Stimulated activated CD8-positive, alpha-beta memory T cell treated with anti-CD3 and anti-CD28 coated beads, Interleukin-7, amount 100 ng/mL, for 4 hours (primary cell): ENCODE results near the gene COPE.

ENCODE experiments used
- DNase-seq, 2 donors: peaks; one replicate each; pipeline ENCODE4 v3.0.0-alpha.2; 2020; ENCODE audit warnings: low read depth in 2 of 2

The COPE gene

GRCh38 chr19:18895038-18895823 lies 24.0 kb downstream of the COPE start:
- no peak for DNase-seq

- no peak for DNase-seq
These were observed 24.7 kb downstream of the COPE start for GRCh38 chr19:18894254-18895037.

GRCh38 chr19:18893587-18894253 lies 25.5 kb downstream of the COPE start:
- DNase-seq: no peak

GRCh38 chr19:18889949-18890745 lies 29.0 kb downstream of the COPE start:
- no peak for DNase-seq

GRCh38 chr19:18886972-18887371 lies 32.2 kb downstream of the COPE start:
- no peak for DNase-seq

- no peak for DNase-seq
These were observed 35.5 kb downstream of the COPE start for GRCh38 chr19:18883526-18884304.

- no peak for DNase-seq
These were observed 37.7 kb downstream of the COPE start for GRCh38 chr19:18881491-18881890.

GRCh38 chr19:18879579-18880373 lies 39.4 kb downstream of the COPE start:
- no peak for DNase-seq

GRCh38 chr19:18878858-18879578 lies 40.2 kb downstream of the COPE start:
- DNase-seq: no peak

GRCh38 chr19:18878058-18878797 lies 41.0 kb downstream of the COPE start:
- DNase-seq: no peak

GRCh38 chr19:18876865-18877264 lies 42.3 kb downstream of the COPE start:
- DNase-seq: no peak

- DNase-seq: no peak
These were observed 43.5 kb downstream of the COPE start for GRCh38 chr19:18875726-18876125.

- DNase-seq: no peak
These were observed 47.6 kb downstream of the COPE start for GRCh38 chr19:18871543-18871942.

GRCh38 chr19:18870531-18871172 lies 48.5 kb downstream of the COPE start:
- no peak for DNase-seq

GRCh38 chr19:18869781-18870530 lies 49.2 kb downstream of the COPE start:
- no peak for DNase-seq

- no peak for DNase-seq
These were observed 50.1 kb downstream of the COPE start for GRCh38 chr19:18869023-18869618.

- no peak for DNase-seq
These were observed 50.7 kb downstream of the COPE start for GRCh38 chr19:18868380-18869022.
